Measurements from ENCODE around the gene TBC1D7. TPM values are rescaled to one million over a fixed set of nuclear protein-coding genes. Genes with fewer than 3 reads are reported as not detected.

The TBC1D7 gene
- total RNA-seq, 1 experiment from 2014 or later = 13.7 TPM

DNA sequence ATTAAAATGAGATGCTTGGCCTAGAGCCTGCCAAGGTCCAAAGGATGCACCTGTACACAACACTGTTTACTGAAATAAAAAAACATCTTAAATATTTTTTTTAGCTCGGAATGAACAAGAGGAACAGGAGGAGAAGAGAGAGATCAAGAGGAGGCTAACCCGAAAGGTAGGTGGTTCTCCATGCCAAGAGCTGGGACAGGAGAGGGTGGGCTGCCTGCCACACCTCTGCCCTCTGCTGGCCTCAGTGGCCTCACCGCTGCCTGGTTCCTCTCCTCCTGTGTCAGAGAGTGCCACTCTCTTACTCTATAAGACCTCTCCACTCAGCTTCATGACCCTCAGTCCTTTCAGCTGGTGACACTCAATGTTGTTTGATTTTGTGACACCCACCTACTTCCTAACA is 50.2 kb downstream of the TBC1D7 start:
- H3K27ac ChIP-seq (ENCODE audit: low read depth, low read length) = no peak overlapping the region
- CTCF ChIA-PET = interaction anchor here (1.2 kb wide), 1 partner anchor 367 kb away, joined by 3 read pairs; no protein-coding TSS in a partner anchor

More for the DNA sequence above, 50.2 kb downstream of the TBC1D7 start:
- DNase-seq (ENCODE audit: low read depth, low spot score) = no peak
- Histone ChIP-seq H3K36me3 (ENCODE audit: control insufficient read depth in 1 of 2, insufficient read depth in 2 of 2, low read length in 2 of 2) (no peaks in the 10 kb centered on the region), H3K9me2 (ENCODE audit: insufficient read depth) (no peaks in the 10 kb centered on the region), H3K9me3 (ENCODE audit: control insufficient read depth in 1 of 2, insufficient read depth in 1 of 2, low read depth in 1 of 2, low read length in 2 of 2) (no peaks in the 10 kb centered on the region), H4K20me1 (ENCODE audit: insufficient read depth) (no peaks in the 10 kb centered on the region), H3K4me1 (ENCODE audit: control insufficient read depth in 1 of 2, insufficient read depth in 2 of 2, low read length in 2 of 2) (no peaks in the 10 kb centered on the region), H3K4me2 (ENCODE audit: low read length) (no peak overlapping the region), H3K27me3 (ENCODE audit: insufficient read depth, low read length) (no peaks in the 10 kb centered on the region), H2AFZ (ENCODE audit: low read depth, low read length, poor library complexity, severe bottlenecking) (no peak overlapping the region), H3K9ac (ENCODE audit: low read length) (no peak overlapping the region), H3K4me3 (replicated peaks in 1 of 2; ENCODE audit: low read depth in 1 of 2, low read length in 2 of 2) (no peak overlapping the region), H3K79me2 (ENCODE audit: insufficient read depth, low read length) (no peaks in the 10 kb centered on the region)
- RAD21 ChIA-PET (ENCODE audit: low non-redundant PET in 1 of 2, low total read pairs in 2 of 2, uncharacterized antibody in 2 of 2, unreplicated experiment in 2 of 2) = no interaction called here
- intact Hi-C loops (cut with micrococcal nuclease) = no loop called here
- POLR2A ChIA-PET = no interaction called here
- peak; percentile 74 for ATAC-seq
- no TSS peak for BruUV-seq (replicated peaks)
- TF ChIP-seq RAD21 (IDR thresholded peaks at IDR 0.05; ENCODE audit: low read depth) (0 out of 2 replicates have a peak, but pooled peaks have one; percentile 20), JUND (IDR thresholded peaks at IDR 0.05) (no peak), ZFX (IDR thresholded peaks at IDR 0.05) (no peak), SP1 (IDR thresholded peaks at IDR 0.05; ENCODE audit: low read depth) (no peak), SRF (IDR thresholded peaks at IDR 0.05; ENCODE audit: low read depth) (no peak), EZH2 (IDR thresholded peaks at IDR 0.05) (no peak)
- TF ChIP-seq, protein P1, sequence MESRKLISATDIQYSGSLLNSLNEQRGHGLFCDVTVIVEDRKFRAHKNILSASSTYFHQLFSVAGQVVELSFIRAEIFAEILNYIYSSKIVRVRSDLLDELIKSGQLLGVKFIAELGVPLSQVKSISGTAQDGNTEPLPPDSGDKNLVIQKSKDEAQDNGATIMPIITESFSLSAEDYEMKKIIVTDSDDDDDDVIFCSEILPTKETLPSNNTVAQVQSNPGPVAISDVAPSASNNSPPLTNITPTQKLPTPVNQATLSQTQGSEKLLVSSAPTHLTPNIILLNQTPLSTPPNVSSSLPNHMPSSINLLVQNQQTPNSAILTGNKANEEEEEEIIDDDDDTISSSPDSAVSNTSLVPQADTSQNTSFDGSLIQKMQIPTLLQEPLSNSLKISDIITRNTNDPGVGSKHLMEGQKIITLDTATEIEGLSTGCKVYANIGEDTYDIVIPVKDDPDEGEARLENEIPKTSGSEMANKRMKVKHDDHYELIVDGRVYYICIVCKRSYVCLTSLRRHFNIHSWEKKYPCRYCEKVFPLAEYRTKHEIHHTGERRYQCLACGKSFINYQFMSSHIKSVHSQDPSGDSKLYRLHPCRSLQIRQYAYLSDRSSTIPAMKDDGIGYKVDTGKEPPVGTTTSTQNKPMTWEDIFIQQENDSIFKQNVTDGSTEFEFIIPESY (IDR thresholded peaks at IDR 0.05; ENCODE audit: extremely low read depth, insufficient replicate concordance, low read length) = no peak
- TF ChIP-seq, protein P2, sequence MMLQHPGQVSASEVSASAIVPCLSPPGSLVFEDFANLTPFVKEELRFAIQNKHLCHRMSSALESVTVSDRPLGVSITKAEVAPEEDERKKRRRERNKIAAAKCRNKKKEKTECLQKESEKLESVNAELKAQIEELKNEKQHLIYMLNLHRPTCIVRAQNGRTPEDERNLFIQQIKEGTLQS (IDR thresholded peaks at IDR 0.05) = no peak
- TF ChIP-seq, protein P3, sequence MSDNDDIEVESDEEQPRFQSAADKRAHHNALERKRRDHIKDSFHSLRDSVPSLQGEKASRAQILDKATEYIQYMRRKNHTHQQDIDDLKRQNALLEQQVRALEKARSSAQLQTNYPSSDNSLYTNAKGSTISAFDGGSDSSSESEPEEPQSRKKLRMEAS (IDR thresholded peaks at IDR 0.05) = no peak
- TF ChIP-seq, protein P4, sequence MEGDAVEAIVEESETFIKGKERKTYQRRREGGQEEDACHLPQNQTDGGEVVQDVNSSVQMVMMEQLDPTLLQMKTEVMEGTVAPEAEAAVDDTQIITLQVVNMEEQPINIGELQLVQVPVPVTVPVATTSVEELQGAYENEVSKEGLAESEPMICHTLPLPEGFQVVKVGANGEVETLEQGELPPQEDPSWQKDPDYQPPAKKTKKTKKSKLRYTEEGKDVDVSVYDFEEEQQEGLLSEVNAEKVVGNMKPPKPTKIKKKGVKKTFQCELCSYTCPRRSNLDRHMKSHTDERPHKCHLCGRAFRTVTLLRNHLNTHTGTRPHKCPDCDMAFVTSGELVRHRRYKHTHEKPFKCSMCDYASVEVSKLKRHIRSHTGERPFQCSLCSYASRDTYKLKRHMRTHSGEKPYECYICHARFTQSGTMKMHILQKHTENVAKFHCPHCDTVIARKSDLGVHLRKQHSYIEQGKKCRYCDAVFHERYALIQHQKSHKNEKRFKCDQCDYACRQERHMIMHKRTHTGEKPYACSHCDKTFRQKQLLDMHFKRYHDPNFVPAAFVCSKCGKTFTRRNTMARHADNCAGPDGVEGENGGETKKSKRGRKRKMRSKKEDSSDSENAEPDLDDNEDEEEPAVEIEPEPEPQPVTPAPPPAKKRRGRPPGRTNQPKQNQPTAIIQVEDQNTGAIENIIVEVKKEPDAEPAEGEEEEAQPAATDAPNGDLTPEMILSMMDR (IDR thresholded peaks at IDR 0.05 in 2 of 3, conservative IDR thresholded peaks at IDR 0.05 in 1 of 3; ENCODE audit: borderline replicate concordance in 1 of 3, insufficient read depth in 1 of 3, low read depth in 2 of 3, low read length in 2 of 3) = peak; percentile 6 to 34 (median 11); a peak in 1 of 6 replicates

Measured in HCT116 (cell line).